CD14-positive monocyte (primary cell): ENCODE results near the gene PSG7. TPM values are rescaled to one million over a fixed set of nuclear protein-coding genes. Genes with fewer than 3 reads are reported as not detected.
"Not testable (repeated sequence)": the region's sequence is repeated elsewhere in the genome, so short reads cannot be mapped to it uniquely, and the experiment has no call there.

Experiments
- DNase-seq, 3 donors: peaks; one replicate each; pipeline ENCODE4 v3.0.0-alpha.2; 2011 to 2022
- H2AFZ ChIP-seq: 2 replicates; pipeline ENCODE4 v1.6.0; 2012; ENCODE audit warnings: mild to moderate bottlenecking, low read depth, low read length, inconsistent platforms; ENCODE audit not compliant: insufficient read depth, poor library complexity, severe bottlenecking
- H3K27ac ChIP-seq, 2 donors: 1 replicate in 1 of 2; 2 replicates in 1 of 2; pipeline ENCODE4 v1.5.1; 2012 to 2013; ENCODE audit warnings: low read length in 2 of 2, control low read depth in 1 of 2, inconsistent platforms in 1 of 2, low read depth in 1 of 2, mild to moderate bottlenecking in 1 of 2
- H3K27me3 ChIP-seq, 2 donors: one replicate each; pipeline versions ENCODE4 v1.6.0 to v1.6.1; 2011 to 2013; ENCODE audit warnings: low read length in 2 of 2; ENCODE audit not compliant: control insufficient read depth in 2 of 2, insufficient read depth in 2 of 2
- H3K36me3 ChIP-seq, 2 donors: replicated peaks in 1 of 2; 1 replicate in 1 of 2; 2 replicates in 1 of 2; pipeline versions ENCODE4 v1.5.1 to v1.6.1; 2012 to 2013; ENCODE audit warnings: low read length in 2 of 2, control low read depth in 1 of 2, inconsistent platforms in 1 of 2, mild to moderate bottlenecking in 1 of 2; ENCODE audit not compliant: insufficient read depth in 2 of 2, control insufficient read depth in 1 of 2
- H3K4me1 ChIP-seq, 2 donors: 1 replicate in 1 of 2; 2 replicates in 1 of 2; pipeline versions ENCODE4 v1.5.1 to v1.6.1; 2012 to 2013; ENCODE audit warnings: low read length in 2 of 2, control low read depth in 1 of 2, inconsistent platforms in 1 of 2, mild to moderate bottlenecking in 1 of 2, moderate library complexity in 1 of 2; ENCODE audit not compliant: insufficient read depth in 2 of 2, control insufficient read depth in 1 of 2
- H3K4me2 ChIP-seq: replicated peaks from 2 replicates; pipeline ENCODE3; 2012; ENCODE audit warnings: low read length, moderate library complexity, mild to moderate bottlenecking; ENCODE audit not compliant: poor library complexity, severe bottlenecking; ENCODE audit errors: extremely low read depth
- H3K4me3 ChIP-seq, 3 experiments: fragments of 200-600 bp in 1 of 3; sonication (generic) in 1 of 3; replicated peaks in 1 of 3; 1 replicate in 2 of 3; 2 replicates in 1 of 3; pipeline ENCODE4 v1.5.1; 2011 to 2013; ENCODE audit warnings: low read length in 3 of 3, mild to moderate bottlenecking in 3 of 3, control low read depth in 2 of 3, low read depth in 2 of 3, inconsistent platforms in 1 of 3, moderate library complexity in 1 of 3
- H3K79me2 ChIP-seq: 2 replicates; pipeline ENCODE4 v1.6.0; 2012; ENCODE audit warnings: mild to moderate bottlenecking, control low read depth, inconsistent platforms, low read length, moderate library complexity; ENCODE audit not compliant: insufficient read depth
- H3K9ac ChIP-seq: 2 replicates; pipeline ENCODE4 v1.6.0; 2017; ENCODE audit warnings: low read length, mild to moderate bottlenecking; ENCODE audit not compliant: insufficient read depth, poor library complexity, severe bottlenecking
- H3K9me3 ChIP-seq, 2 donors: replicated peaks in 1 of 2; 1 replicate in 1 of 2; 2 replicates in 1 of 2; pipeline versions ENCODE4 v1.5.1 to v1.6.1; 2012 to 2013; ENCODE audit warnings: low read length in 2 of 2, control low read depth in 1 of 2; ENCODE audit not compliant: control insufficient read depth in 1 of 2, insufficient read depth in 1 of 2
- H4K20me1 ChIP-seq: 2 replicates; pipeline ENCODE4 v1.6.0; 2012; ENCODE audit warnings: mild to moderate bottlenecking, low read length, control low read depth, moderate library complexity; ENCODE audit not compliant: insufficient read depth
- H3K27ac Mint-ChIP-seq, 7 donors: one replicate each; pipeline ENCODE4 v1.8.0; 2020; ENCODE audit warnings: mild to moderate bottlenecking in 7 of 7, mixed read lengths in 7 of 7, moderate library complexity in 6 of 7, inconsistent platforms in 2 of 7
- H3K27me3 Mint-ChIP-seq, 3 donors: one replicate each; pipeline ENCODE4 v1.8.0; 2021 to 2022; ENCODE audit warnings: low read depth in 3 of 3, mild to moderate bottlenecking in 3 of 3, mixed read lengths in 3 of 3, moderate library complexity in 3 of 3, inconsistent platforms in 1 of 3
- H3K36me3 Mint-ChIP-seq, 2 donors: one replicate each; pipeline ENCODE4 v1.8.0; 2020; ENCODE audit warnings: mixed read lengths in 2 of 2, inconsistent platforms in 1 of 2, mild to moderate bottlenecking in 1 of 2
- H3K4me1 Mint-ChIP-seq: one replicate; pipeline ENCODE4 v1.8.0; 2020; ENCODE audit warnings: mild to moderate bottlenecking, mixed read lengths
- H3K4me3 Mint-ChIP-seq, 2 donors: one replicate each; pipeline ENCODE4 v1.8.0; 2020; ENCODE audit warnings: mild to moderate bottlenecking in 2 of 2, mixed read lengths in 2 of 2, moderate library complexity in 1 of 2
- H3K9me3 Mint-ChIP-seq, 7 donors: one replicate each; pipeline ENCODE4 v1.8.0; 2020 to 2022; ENCODE audit warnings: mixed read lengths in 7 of 7, mild to moderate bottlenecking in 6 of 7, moderate library complexity in 6 of 7, inconsistent platforms in 2 of 7
- WGBS: methylation state at CpG from one replicate; pipeline ENCODE4 v1.1.5; 2013; ENCODE audit warnings: missing lambda C conversion rate; ENCODE audit not compliant: insufficient coverage; 5-methylcytosine and 5-hydroxymethylcytosine counted together
- intact Hi-C, 2 donors: fragments of 100-400 bp; cut with micrococcal nuclease; formaldehyde crosslinking; loops; one replicate each; pipeline versions ENCODE4 v1.15.0 to v1.15.1; 2023
- polyA plus RNA-seq, 3 donors: library from polyadenylated mRNA; depleted of rRNA in 1 of 3; unstranded in 2 of 3; stranded (reverse) in 1 of 3; fragments of 300-500 nt in 2 of 3; fragments of >200 nt in 1 of 3; fragmentation: Illumina TruSeq in 2 of 3; gene quantifications; 1 replicate in 2 of 3; 2 replicates in 1 of 3; pipeline ENCODE4 v1.2.3, GENCODE V29; 2012 to 2021

Gene PSG7
- polyA plus RNA-seq, 3 donors = not detected

DNA sequence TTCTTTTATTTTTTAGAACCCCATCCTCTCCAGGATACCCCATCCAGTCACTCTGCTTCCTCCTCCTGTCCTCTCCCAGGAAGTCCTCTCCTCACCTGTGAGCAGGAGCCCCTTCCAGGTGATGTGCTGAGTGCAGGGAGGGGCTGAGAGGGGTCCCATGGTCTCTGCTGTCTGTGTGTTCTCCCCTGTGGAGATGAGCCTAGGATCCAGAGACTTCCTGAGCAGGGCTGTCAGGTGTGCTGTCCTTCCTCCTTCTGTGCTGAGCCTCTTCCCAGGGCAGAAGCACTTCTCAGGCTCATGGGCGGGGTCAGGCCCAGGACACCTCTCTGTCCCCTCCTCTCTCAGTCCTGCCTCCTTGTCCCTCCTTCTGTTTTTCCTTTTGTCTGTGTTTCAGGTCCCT is 19.4 kb downstream of the PSG7 start, which contains the start of gene PSG6:
Gene PSG6 (minus strand): TSS at position 261 of the 400 bp plus-strand sequence. CDS start 102 bp downstream, at position 159.
- H3K9ac ChIP-seq, H3K4me1 ChIP-seq, H3K9me3 Mint-ChIP-seq, H3K36me3 Mint-ChIP-seq, H3K4me3 ChIP-seq, intact Hi-C loops, DNase-seq, H3K4me1 Mint-ChIP-seq, H3K9me3 ChIP-seq, H3K4me2 ChIP-seq, H4K20me1 ChIP-seq, H2AFZ ChIP-seq, H3K27me3 Mint-ChIP-seq, H3K27me3 ChIP-seq, H3K36me3 ChIP-seq, H3K79me2 ChIP-seq, H3K27ac ChIP-seq: not testable (repeated sequence)
- peak within 1 kb of the TSS in 1 of 2 donors; percentile 46 for H3K4me3 Mint-ChIP-seq
- no CpG with 5 or more reads among the region's 1 CpG for WGBS
- peak within 1 kb of the TSS in 1 of 7 donors; percentile 28 for H3K27ac Mint-ChIP-seq

- H3K27ac Mint-ChIP-seq, H3K4me2 ChIP-seq, intact Hi-C loops, H3K9me3 ChIP-seq, H3K4me1 ChIP-seq, H3K27ac ChIP-seq, H3K27me3 Mint-ChIP-seq, H3K9ac ChIP-seq, H2AFZ ChIP-seq, H3K36me3 Mint-ChIP-seq, H3K4me1 Mint-ChIP-seq, H4K20me1 ChIP-seq, H3K9me3 Mint-ChIP-seq, H3K27me3 ChIP-seq, H3K79me2 ChIP-seq, H3K4me3 ChIP-seq, H3K36me3 ChIP-seq, DNase-seq: not testable (repeated sequence)
- no CpG with 5 or more reads among the region's 1 CpG for WGBS
- peak overlapping the region in 1 of 2 donors; percentile 46 for H3K4me3 Mint-ChIP-seq
These were observed 20.1 kb downstream of the PSG7 start for GRCh38 chr19:42916931-42917330.

DNA sequence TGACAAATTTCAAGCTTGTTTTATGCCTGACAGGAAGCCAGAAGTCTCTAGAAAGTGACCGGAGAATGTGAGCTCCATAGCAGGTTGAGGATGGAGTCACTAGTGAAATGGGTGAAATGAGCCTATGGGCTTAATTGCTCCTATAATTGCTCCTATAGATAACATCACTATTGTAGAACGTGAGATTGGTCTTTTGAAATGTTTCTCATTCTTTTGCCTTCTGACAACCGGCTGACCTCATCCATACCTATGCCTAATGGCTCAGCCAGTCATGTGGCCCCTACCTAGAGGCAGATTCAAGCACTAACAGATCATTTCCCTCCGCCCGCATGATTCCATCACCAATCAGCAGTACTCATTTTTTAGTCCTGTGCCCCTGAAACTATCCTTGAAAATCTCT is 23.5 kb downstream of the PSG7 start:
- H3K4me1 Mint-ChIP-seq, H3K79me2 ChIP-seq, H3K4me1 ChIP-seq, H3K4me3 Mint-ChIP-seq, H3K36me3 ChIP-seq, H3K4me2 ChIP-seq, H3K27me3 ChIP-seq, intact Hi-C loops, H3K27ac ChIP-seq, H3K9me3 Mint-ChIP-seq, H3K9ac ChIP-seq, DNase-seq, H4K20me1 ChIP-seq, H3K27ac Mint-ChIP-seq, H3K4me3 ChIP-seq, H3K27me3 Mint-ChIP-seq, H3K36me3 Mint-ChIP-seq, H2AFZ ChIP-seq, H3K9me3 ChIP-seq: not testable (repeated sequence)
- 93% methylated on average over 2 of the region's 5 CpGs for WGBS

GRCh38 chr19:42912941-42913340 is 24.1 kb downstream of the PSG7 start:
- H3K36me3 Mint-ChIP-seq, H3K27me3 Mint-ChIP-seq, H3K4me1 ChIP-seq, DNase-seq, H3K27me3 ChIP-seq, intact Hi-C loops, H3K9ac ChIP-seq, H3K4me1 Mint-ChIP-seq, H2AFZ ChIP-seq, H3K79me2 ChIP-seq, H3K9me3 Mint-ChIP-seq, H3K27ac ChIP-seq, H3K36me3 ChIP-seq, H3K27ac Mint-ChIP-seq, H3K4me2 ChIP-seq, H4K20me1 ChIP-seq, H3K9me3 ChIP-seq, H3K4me3 ChIP-seq, H3K4me3 Mint-ChIP-seq: not testable (repeated sequence)
- WGBS = no CpG with 5 or more reads among the region's 4 CpGs
